Small intestine (tissue), 7 donors: Measurements from ENCODE around the gene FAM89B. TPM values are rescaled to one million over a fixed set of nuclear protein-coding genes. Genes with fewer than 3 reads are reported as not detected.

ENCODE experiments used
- DNase-seq, 2 donors: peaks; one replicate each; pipeline versions ENCODE4 v3.0.0 to v3.0.0-alpha.2; 2013
- FAIRE-seq: peaks from 2 replicates; lab custom pipeline; 2012; peaks lifted over from hg19 to GRCh38; lab: Jason Lieb, UNC
- H3K27ac ChIP-seq, 3 donors: one replicate each; pipeline ENCODE4 v1.5.1; 2013; ENCODE audit warnings: low read length in 2 of 3, mild to moderate bottlenecking in 2 of 3, control low read depth in 1 of 3, inconsistent platforms in 1 of 3, low read depth in 1 of 3, moderate library complexity in 1 of 3
- H3K27me3 ChIP-seq, 3 donors: one replicate each; pipeline ENCODE4 v1.6.1; 2013; ENCODE audit warnings: low read length in 3 of 3, inconsistent platforms in 1 of 3; ENCODE audit not compliant: control insufficient read depth in 3 of 3, insufficient read depth in 3 of 3
- H3K36me3 ChIP-seq, 3 donors: one replicate each; pipeline ENCODE4 v1.6.1; 2013; ENCODE audit warnings: low read length in 3 of 3, inconsistent platforms in 1 of 3, low read depth in 1 of 3, mild to moderate bottlenecking in 1 of 3, moderate library complexity in 1 of 3; ENCODE audit not compliant: control insufficient read depth in 3 of 3, insufficient read depth in 2 of 3
- H3K4me1 ChIP-seq, 3 donors: one replicate each; pipeline ENCODE4 v1.6.1; 2013; ENCODE audit warnings: low read length in 2 of 3, inconsistent platforms in 1 of 3, low read depth in 1 of 3, mild to moderate bottlenecking in 1 of 3, moderate library complexity in 1 of 3; ENCODE audit not compliant: control insufficient read depth in 3 of 3, insufficient read depth in 2 of 3
- H3K4me3 ChIP-seq, 3 donors: one replicate each; pipeline ENCODE4 v1.5.1; 2013; ENCODE audit warnings: low read length in 3 of 3, control low read depth in 1 of 3, inconsistent platforms in 1 of 3, low read depth in 1 of 3, mild to moderate bottlenecking in 1 of 3, moderate library complexity in 1 of 3
- H3K9me3 ChIP-seq, 2 donors: one replicate each; pipeline ENCODE4 v1.6.1; 2013; ENCODE audit warnings: low read depth in 1 of 2, low read length in 1 of 2; ENCODE audit not compliant: control insufficient read depth in 2 of 2, insufficient read depth in 1 of 2
- WGBS, 3 donors: extraction: QIAGEN DNeasy Blood & Tissue Kit; methylation state at CpG; one replicate each; pipeline ENCODE4 v1.1.7; 2013; 5-methylcytosine and 5-hydroxymethylcytosine counted together
- polyA plus RNA-seq, 4 donors: library from polyadenylated mRNA; stranded (reverse) in 3 of 4; unstranded in 1 of 4; fragments of 200-250 nt in 3 of 4; fragments of 120-200 nt in 1 of 4; gene quantifications; one replicate each; pipeline versions ENCODE4 v1.2.1 to v1.2.3, GENCODE V29; 2013
- donor health status: healthy with polysubstance abuse.
- donor health status: control.
- donor health status: control.
- donor health status: Bipolar disorder and iron deficiency.
- donor health status: healthy.

FAM89B gene
- polyA plus RNA-seq, 4 donors, result 15.9 to 39.2 (median 33.4) TPM

- peak overlapping the region; percentile 68 to 87 (median 81) for H3K27ac ChIP-seq
- no peaks in the 10 kb centered on the region for H3K27me3 ChIP-seq
- peak overlapping the region in 2 of 3 donors; percentile 27 to 63 for H3K4me3 ChIP-seq
- H3K9me3 ChIP-seq, result no peaks in the 10 kb centered on the region
- peaks cover 4 to 58% (median 9%) of the 10 kb centered on the region in 3 donors for H3K36me3 ChIP-seq
- WGBS, 3 donors, result 45 to 60% (median 52%) methylated on average over 8 of the region's 8 CpGs
- peaks cover 4 to 59% (median 15%) of the 10 kb centered on the region in 3 donors for H3K4me1 ChIP-seq
- FAIRE-seq (no peak), DNase-seq (no peak)
Observed at GRCh38 chr11:65577756-65578109, 5.4 kb downstream of the FAM89B start.

DNA sequence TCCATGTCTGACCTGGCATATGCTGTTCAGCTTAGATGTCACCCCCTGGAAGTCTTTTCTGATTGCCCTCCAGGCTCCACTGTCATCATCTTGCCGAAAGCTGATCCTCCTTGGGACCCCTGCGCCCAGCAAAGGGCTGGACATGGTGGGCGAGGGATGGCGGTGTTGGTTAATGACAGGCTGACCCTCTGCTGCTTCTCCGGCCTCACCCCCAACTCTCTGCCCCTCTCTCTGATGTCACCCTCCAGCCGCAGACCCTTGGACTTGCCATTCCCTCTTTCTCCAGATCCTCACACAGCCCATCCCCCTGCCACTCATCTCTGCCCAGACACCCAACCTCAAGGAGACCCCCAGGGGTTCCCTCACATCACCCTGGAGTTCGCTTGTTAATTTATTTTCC, 5.8 kb downstream of the FAM89B start:
- Histone ChIP-seq H3K36me3 (peaks cover 4 to 62% (median 9%) of the 10 kb centered on the region in 3 donors), H3K27me3 (peaks cover 0 to 2% (median 0%) of the 10 kb centered on the region in 3 donors), H3K4me3 (peak overlapping the region in 2 of 3 donors; percentile 2 to 27), H3K27ac (peak overlapping the region; percentile 68 to 87 (median 81)), H3K4me1 (peaks cover 4 to 58% (median 15%) of the 10 kb centered on the region in 3 donors), H3K9me3 (no peaks in the 10 kb centered on the region)
- FAIRE-seq (no peak), DNase-seq (no peak)
- WGBS, 3 donors, result 88 to 95% (median 92%) methylated on average over 7 of the region's 7 CpGs

DNA sequence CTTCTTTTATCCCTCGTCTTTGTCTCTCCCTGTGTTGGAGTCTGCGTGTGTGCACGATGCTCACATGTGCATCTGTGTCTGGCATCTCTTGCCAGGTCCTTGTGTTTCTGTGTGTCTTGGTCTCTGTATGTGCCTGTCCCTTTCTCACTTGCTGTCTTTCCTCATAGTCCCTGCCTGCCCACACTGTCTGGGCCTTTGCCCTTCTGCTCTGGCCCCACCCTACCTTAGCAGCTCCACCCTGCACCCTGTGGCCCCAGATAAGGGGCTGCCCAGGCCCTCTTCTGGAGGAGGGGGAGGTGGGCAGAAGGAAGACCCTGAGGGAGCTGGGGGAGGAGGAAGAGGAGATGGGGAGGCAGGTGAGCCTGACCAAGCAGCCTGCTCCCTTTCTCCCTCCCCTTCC, 6.3 kb downstream of the FAM89B start:
- Histone ChIP-seq H3K27me3 (peaks cover 0 to 4% (median 0%) of the 10 kb centered on the region in 3 donors), H3K36me3 (peaks cover 4 to 62% (median 9%) of the 10 kb centered on the region in 3 donors), H3K4me1 (peaks cover 4 to 54% (median 15%) of the 10 kb centered on the region in 3 donors), H3K4me3 (peak overlapping the region in 1 of 3 donors; percentile 2), H3K9me3 (no peaks in the 10 kb centered on the region), H3K27ac (peak overlapping the region; percentile 35 to 81 (median 68))
- no peak for FAIRE-seq
- DNase-seq, result peak; percentile 56 to 70
- WGBS, 3 donors, result 42 to 65% (median 46%) methylated on average over 3 of the region's 3 CpGs

GRCh38 chr11:65579291-65579690, 7.0 kb downstream of the FAM89B start:
- H3K36me3 ChIP-seq, result peaks cover 4 to 66% (median 9%) of the 10 kb centered on the region in 3 donors
- DNase-seq (no peak), FAIRE-seq (no peak)
- H3K4me1 ChIP-seq, result peaks cover 4 to 54% (median 15%) of the 10 kb centered on the region in 3 donors
- H3K27ac ChIP-seq, result no peak overlapping the region
- WGBS, 3 donors, result 84 to 95% (median 89%) methylated on average over 4 of the region's 4 CpGs
- H3K27me3 ChIP-seq, result peaks cover 0 to 10% (median 0%) of the 10 kb centered on the region in 3 donors
- H3K4me3 ChIP-seq, result no peak overlapping the region
- H3K9me3 ChIP-seq, result no peaks in the 10 kb centered on the region

GRCh38 chr11:65580031-65580692, 7.8 kb downstream of the FAM89B start:
- Histone ChIP-seq H3K27me3 (peaks cover 0 to 17% (median 0%) of the 10 kb centered on the region in 3 donors), H3K4me1 (peaks cover 4 to 52% (median 15%) of the 10 kb centered on the region in 3 donors), H3K36me3 (peaks cover 4 to 70% (median 9%) of the 10 kb centered on the region in 3 donors), H3K27ac (no peak overlapping the region), H3K9me3 (no peaks in the 10 kb centered on the region), H3K4me3 (no peak overlapping the region)
- FAIRE-seq (no peak), DNase-seq (no peak)
- 92 to 95% (median 94%) methylated on average over 18 to 19 of the region's 19 CpGs for WGBS, 3 donors

DNA sequence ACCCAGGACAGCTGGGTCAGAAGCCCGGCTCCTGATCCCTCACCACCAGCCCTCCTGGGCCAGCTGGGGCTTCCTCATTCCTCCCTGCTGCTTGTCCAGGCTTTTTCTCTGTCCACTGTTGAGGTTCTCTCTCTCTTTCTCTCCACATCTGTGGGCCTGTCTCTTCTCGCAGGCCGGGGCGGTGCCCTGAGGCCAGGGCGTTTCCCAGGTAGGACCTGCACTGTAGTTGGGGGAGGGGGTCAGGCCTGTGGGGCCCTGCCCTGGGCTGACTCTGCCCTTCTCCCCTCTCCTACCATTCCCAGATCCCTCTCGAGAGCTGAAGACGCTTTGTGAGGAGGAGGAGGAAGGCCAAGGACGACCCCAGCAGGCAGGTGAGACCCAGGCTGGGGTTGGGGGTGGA, 8.4 kb downstream of the FAM89B start:
- 91 to 97% (median 97%) methylated on average over 8 of the region's 8 CpGs for WGBS, 3 donors
- H3K27me3 ChIP-seq, result peaks cover 0 to 22% (median 0%) of the 10 kb centered on the region in 3 donors
- no peak overlapping the region for H3K4me3 ChIP-seq
- FAIRE-seq (no peak), DNase-seq (no peak)
- no peaks in the 10 kb centered on the region for H3K9me3 ChIP-seq
- peaks cover 4 to 74% (median 9%) of the 10 kb centered on the region in 3 donors for H3K36me3 ChIP-seq
- peak overlapping the region in 1 of 3 donors; percentile 9 for H3K27ac ChIP-seq
- peaks cover 4 to 50% (median 15%) of the 10 kb centered on the region in 3 donors for H3K4me1 ChIP-seq

- Histone ChIP-seq H3K27me3 (peaks cover 0 to 23% (median 0%) of the 10 kb centered on the region in 3 donors), H3K27ac (no peak overlapping the region), H3K4me3 (no peak overlapping the region), H3K36me3 (peaks cover 4 to 85% (median 9%) of the 10 kb centered on the region in 3 donors), H3K4me1 (peaks cover 4 to 42% (median 13%) of the 10 kb centered on the region in 3 donors), H3K9me3 (no peaks in the 10 kb centered on the region)
- FAIRE-seq (no peak), DNase-seq (no peak)
- 90 to 97% (median 92%) methylated on average over 3 of the region's 3 CpGs for WGBS, 3 donors
Observed at GRCh38 chr11:65581928-65582327, 9.6 kb downstream of the FAM89B start.

DNA sequence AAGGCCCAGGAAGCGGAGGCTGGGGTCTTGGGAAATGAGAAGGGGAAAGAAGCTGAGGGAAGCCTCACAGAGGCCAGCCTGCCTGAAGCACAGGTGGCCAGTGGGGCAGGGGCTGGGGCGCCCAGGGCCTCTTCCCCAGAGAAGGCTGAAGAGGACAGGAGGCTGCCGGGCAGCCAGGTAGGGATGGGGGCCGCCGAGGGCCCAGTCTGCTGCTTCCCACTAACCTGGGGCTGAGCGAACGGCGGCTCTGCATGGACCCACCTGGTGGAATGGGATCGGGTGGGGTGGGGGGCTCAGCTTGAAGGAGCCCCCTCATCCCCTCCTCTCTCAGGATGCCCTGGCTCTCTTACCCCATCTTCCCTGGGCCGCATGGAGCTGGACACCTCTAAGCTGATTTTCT, 11.3 kb downstream of the FAM89B start:
- no peak for DNase-seq
- 88 to 99% (median 88%) methylated on average over 10 of the region's 10 CpGs for WGBS, 3 donors
- Histone ChIP-seq H3K27ac (no peak overlapping the region), H3K4me1 (peaks cover 0 to 37% (median 5%) of the 10 kb centered on the region in 3 donors), H3K36me3 (peaks cover 4 to 92% (median 9%) of the 10 kb centered on the region in 3 donors), H3K27me3 (peaks cover 0 to 23% (median 0%) of the 10 kb centered on the region in 3 donors), H3K9me3 (no peaks in the 10 kb centered on the region), H3K4me3 (no peak overlapping the region)
- no peak for FAIRE-seq
